ENCODE results near the gene ADGRE2.
"Not testable (repeated sequence)": the region's sequence is repeated elsewhere in the genome, so short reads cannot be mapped to it uniquely, and the experiment has no call there.

ADGRE2 gene

DNA sequence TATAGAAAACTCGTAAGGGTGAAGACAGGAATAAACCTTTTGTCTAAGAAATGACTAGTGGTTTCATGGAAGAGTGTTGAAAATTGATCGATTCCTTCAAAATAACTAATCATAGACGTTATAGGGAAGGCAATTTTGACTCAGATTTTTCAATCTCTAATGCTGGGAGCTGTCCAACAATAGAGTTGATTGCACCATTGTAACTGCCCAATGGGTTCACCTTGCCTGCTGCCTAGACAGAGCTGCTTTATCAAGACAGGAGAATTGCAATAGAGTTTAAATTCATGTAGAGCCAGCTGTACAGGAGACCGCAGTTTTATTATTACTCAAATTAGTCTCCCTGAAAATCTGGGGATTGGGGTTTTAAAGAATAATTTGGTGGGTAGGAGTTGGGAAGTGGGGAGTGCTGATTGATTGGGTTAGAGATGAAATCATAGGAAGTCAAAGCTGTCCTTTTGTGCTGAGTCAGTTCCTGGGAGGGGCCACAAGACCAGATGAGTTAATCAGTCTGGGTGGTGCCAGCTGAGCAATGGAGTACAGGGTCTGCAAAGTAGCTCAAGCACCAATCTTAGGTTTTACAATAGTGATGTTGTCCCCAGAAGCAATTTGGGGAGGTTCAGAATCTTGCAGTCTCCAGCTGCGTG, 16.8 kb upstream of the ADGRE2 start:
- H3K9me3 ChIP-seq (ENCODE audit: insufficient read depth, low read length): no peaks in the 10 kb centered on the region
- no peaks in the 10 kb centered on the region for H3K79me2 ChIP-seq (ENCODE audit: insufficient read depth, low read length)
- H3K9me2 ChIP-seq (replicated peaks; ENCODE audit: insufficient read depth, low read length): no peaks in the 10 kb centered on the region
- H3K4me2 ChIP-seq (ENCODE audit: low read depth, low read length, poor library complexity, severe bottlenecking): no peak overlapping the region
- no peaks in the 10 kb centered on the region for H3F3A ChIP-seq (ENCODE audit: insufficient read depth)
- H3K27me3 ChIP-seq (ENCODE audit: low read length): no peaks in the 10 kb centered on the region
- no peak overlapping the region for H2AFZ ChIP-seq (ENCODE audit: low read depth, low read length, severe bottlenecking)
- no peak overlapping the region for H3K9ac ChIP-seq (ENCODE audit: low read length)
- H4K20me1 ChIP-seq (ENCODE audit: low read depth, low read length): no peaks in the 10 kb centered on the region
- H3K27ac ChIP-seq (ENCODE audit: low read depth, low read length): no peak overlapping the region
- H3K4me3 ChIP-seq (ENCODE audit: insufficient read depth, low read length, poor library complexity, severe bottlenecking): no peak overlapping the region
- TF ChIP-seq CTCF (IDR thresholded peaks at IDR 0.05; ENCODE audit: insufficient read depth, low read length, poor library complexity, severe bottlenecking) (no peak), EZH2phosphoT487 (conservative IDR thresholded peaks at IDR 0.05; ENCODE audit: low read length) (no peak)
- no peaks in the 10 kb centered on the region for H3K36me3 ChIP-seq (ENCODE audit: low read length)

- not testable (repeated sequence) for H4K20me1 ChIP-seq (ENCODE audit: low read depth, low read length); H3K9ac ChIP-seq (ENCODE audit: low read length); H2AFZ ChIP-seq (ENCODE audit: low read depth, low read length, severe bottlenecking); H3K9me3 ChIP-seq (ENCODE audit: insufficient read depth, low read length); H3K9me2 ChIP-seq (replicated peaks; ENCODE audit: insufficient read depth, low read length); H3K27ac ChIP-seq (ENCODE audit: low read depth, low read length); H3K36me3 ChIP-seq (ENCODE audit: low read length); H3K79me2 ChIP-seq (ENCODE audit: insufficient read depth, low read length); H3F3A ChIP-seq (ENCODE audit: insufficient read depth); H3K4me2 ChIP-seq (ENCODE audit: low read depth, low read length, poor library complexity, severe bottlenecking); H3K4me3 ChIP-seq (ENCODE audit: insufficient read depth, low read length, poor library complexity, severe bottlenecking); H3K27me3 ChIP-seq (ENCODE audit: low read length)
These were observed 13.9 kb upstream of the ADGRE2 start for GRCh38 chr19:14792250-14792649.

GRCh38 chr19:14786421-14786851, 8.1 kb upstream of the ADGRE2 start:
- Histone ChIP-seq H3F3A (ENCODE audit: insufficient read depth) (no peaks in the 10 kb centered on the region), H3K4me3 (ENCODE audit: insufficient read depth, low read length, poor library complexity, severe bottlenecking) (no peak overlapping the region), H3K4me2 (ENCODE audit: low read depth, low read length, poor library complexity, severe bottlenecking) (no peak overlapping the region), H3K36me3 (ENCODE audit: low read length) (no peaks in the 10 kb centered on the region), H3K27me3 (ENCODE audit: low read length) (no peaks in the 10 kb centered on the region), H3K9me2 (replicated peaks; ENCODE audit: insufficient read depth, low read length) (no peaks in the 10 kb centered on the region), H3K9me3 (ENCODE audit: insufficient read depth, low read length) (no peaks in the 10 kb centered on the region), H3K27ac (ENCODE audit: low read depth, low read length) (no peak overlapping the region), H2AFZ (ENCODE audit: low read depth, low read length, severe bottlenecking) (peak overlapping the region; percentile 39), H3K79me2 (ENCODE audit: insufficient read depth, low read length) (no peaks in the 10 kb centered on the region), H4K20me1 (ENCODE audit: low read depth, low read length) (no peaks in the 10 kb centered on the region), H3K9ac (ENCODE audit: low read length) (no peak overlapping the region)
- TF ChIP-seq EZH2phosphoT487 (conservative IDR thresholded peaks at IDR 0.05; ENCODE audit: low read length) (no peak), CTCF (IDR thresholded peaks at IDR 0.05; ENCODE audit: insufficient read depth, low read length, poor library complexity, severe bottlenecking) (peak; percentile 85)

DNA sequence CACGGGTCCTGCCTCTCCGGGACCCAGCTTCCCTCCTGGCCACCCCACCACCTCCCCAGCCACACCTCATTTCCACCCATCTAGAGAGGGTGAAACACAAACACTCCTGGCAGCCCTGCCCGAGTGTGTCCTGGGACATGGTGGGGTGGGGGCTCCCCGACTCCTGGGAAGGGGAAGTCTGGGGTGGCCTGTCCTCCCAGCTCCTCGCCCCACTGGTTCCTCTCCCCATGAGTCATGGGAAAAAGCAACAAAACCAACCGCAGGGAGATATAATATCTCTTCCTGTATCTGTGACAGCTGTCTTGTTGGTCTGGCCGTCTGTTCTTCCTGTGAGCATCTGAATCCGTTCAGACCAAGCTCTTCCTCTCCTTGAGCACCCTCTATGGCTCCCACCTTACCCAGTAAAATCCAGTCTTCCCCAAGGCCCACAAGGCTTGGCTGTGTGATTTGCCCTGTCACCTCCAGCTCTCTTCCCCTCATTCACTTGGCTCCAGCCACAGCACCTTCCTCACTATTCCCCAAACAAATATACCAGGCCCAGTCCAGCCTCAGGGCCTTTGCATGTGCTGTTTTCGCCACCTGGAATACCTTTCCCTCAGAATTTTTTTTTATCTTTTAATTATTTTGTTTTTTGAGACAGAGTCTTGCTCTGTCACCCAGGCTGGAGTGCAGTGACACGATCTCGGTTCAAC, 6.9 kb upstream of the ADGRE2 start:
- not testable (repeated sequence) for H3K9me2 ChIP-seq (replicated peaks; ENCODE audit: insufficient read depth, low read length); H4K20me1 ChIP-seq (ENCODE audit: low read depth, low read length); H3K9ac ChIP-seq (ENCODE audit: low read length); H2AFZ ChIP-seq (ENCODE audit: low read depth, low read length, severe bottlenecking); H3K27me3 ChIP-seq (ENCODE audit: low read length); H3F3A ChIP-seq (ENCODE audit: insufficient read depth); H3K36me3 ChIP-seq (ENCODE audit: low read length); H3K4me3 ChIP-seq (ENCODE audit: insufficient read depth, low read length, poor library complexity, severe bottlenecking); H3K27ac ChIP-seq (ENCODE audit: low read depth, low read length); H3K79me2 ChIP-seq (ENCODE audit: insufficient read depth, low read length); H3K4me2 ChIP-seq (ENCODE audit: low read depth, low read length, poor library complexity, severe bottlenecking); H3K9me3 ChIP-seq (ENCODE audit: insufficient read depth, low read length)

DNA sequence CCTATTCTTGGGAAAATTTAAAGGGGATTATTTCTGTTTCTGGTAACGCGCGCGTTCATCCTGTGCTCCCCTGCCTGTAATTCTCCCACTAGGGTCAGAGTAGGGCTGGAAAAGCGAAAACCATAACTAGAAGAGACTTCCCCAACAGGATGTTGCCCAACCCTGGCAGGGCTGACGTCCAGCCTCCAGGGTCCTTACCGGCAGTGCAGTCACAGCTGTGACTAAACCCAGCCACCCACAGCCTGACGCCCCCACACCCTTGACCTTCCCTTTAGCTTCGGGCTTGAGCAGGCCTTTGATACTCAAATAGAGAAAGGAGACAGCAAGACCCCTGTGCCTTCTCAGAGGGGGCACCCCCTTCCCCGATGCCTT, 6.4 kb upstream of the ADGRE2 start:
- not testable (repeated sequence) for H3K4me3 ChIP-seq (ENCODE audit: insufficient read depth, low read length, poor library complexity, severe bottlenecking); H3K79me2 ChIP-seq (ENCODE audit: insufficient read depth, low read length); H3K36me3 ChIP-seq (ENCODE audit: low read length); H3K27me3 ChIP-seq (ENCODE audit: low read length); H2AFZ ChIP-seq (ENCODE audit: low read depth, low read length, severe bottlenecking); H3K4me2 ChIP-seq (ENCODE audit: low read depth, low read length, poor library complexity, severe bottlenecking); H3K9me3 ChIP-seq (ENCODE audit: insufficient read depth, low read length); H4K20me1 ChIP-seq (ENCODE audit: low read depth, low read length); H3F3A ChIP-seq (ENCODE audit: insufficient read depth); H3K9me2 ChIP-seq (replicated peaks; ENCODE audit: insufficient read depth, low read length); H3K27ac ChIP-seq (ENCODE audit: low read depth, low read length); H3K9ac ChIP-seq (ENCODE audit: low read length)

DNA sequence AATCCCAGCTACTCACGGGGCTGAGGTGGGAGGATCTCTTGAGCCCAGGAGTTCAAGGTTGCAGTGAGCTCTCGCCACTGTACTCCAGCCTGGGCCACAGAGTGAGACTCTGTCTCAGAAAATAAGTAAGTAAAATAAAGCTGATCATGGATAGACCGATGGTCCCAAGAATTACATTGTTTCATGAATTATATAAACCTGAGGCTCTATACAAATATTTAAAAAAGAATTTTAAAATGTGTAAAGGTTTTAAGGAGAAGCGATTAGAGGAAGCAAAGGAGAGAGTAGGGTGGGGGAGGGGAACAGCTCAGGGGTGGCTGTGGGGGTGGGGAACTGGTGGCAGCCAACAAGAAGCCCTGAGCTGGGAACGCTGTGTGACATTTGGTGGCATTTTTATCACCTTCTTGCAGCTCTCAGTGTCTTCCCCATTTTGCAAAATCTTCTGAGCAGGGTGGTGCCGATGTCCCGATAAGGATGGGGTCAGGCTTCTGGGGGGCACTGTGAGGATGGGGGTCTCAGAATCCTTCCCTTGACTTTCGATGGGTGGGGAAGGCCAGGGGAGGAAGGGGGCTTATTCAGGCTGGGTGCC, 5.1 kb upstream of the ADGRE2 start:
- H3K27ac ChIP-seq (ENCODE audit: low read depth, low read length); H3K9me2 ChIP-seq (replicated peaks; ENCODE audit: insufficient read depth, low read length); H3K9ac ChIP-seq (ENCODE audit: low read length); H3K4me3 ChIP-seq (ENCODE audit: insufficient read depth, low read length, poor library complexity, severe bottlenecking); H3K4me2 ChIP-seq (ENCODE audit: low read depth, low read length, poor library complexity, severe bottlenecking); H3K9me3 ChIP-seq (ENCODE audit: insufficient read depth, low read length); H4K20me1 ChIP-seq (ENCODE audit: low read depth, low read length); H3K27me3 ChIP-seq (ENCODE audit: low read length); H2AFZ ChIP-seq (ENCODE audit: low read depth, low read length, severe bottlenecking); H3K36me3 ChIP-seq (ENCODE audit: low read length); H3F3A ChIP-seq (ENCODE audit: insufficient read depth); H3K79me2 ChIP-seq (ENCODE audit: insufficient read depth, low read length): not testable (repeated sequence)
